Stimulated activated CD4-positive, alpha-beta T cell treated with anti-CD3 and anti-CD28 coated beads, Interleukin-1b, Interleukin-23, amount 100 ng/mL, for 48 hours (primary cell): ENCODE measurements around the gene FOXN3.

Experiments
- DNase-seq: peaks from one replicate; pipeline ENCODE4 v3.0.0-alpha.2; 2020

FOXN3 gene

DNA sequence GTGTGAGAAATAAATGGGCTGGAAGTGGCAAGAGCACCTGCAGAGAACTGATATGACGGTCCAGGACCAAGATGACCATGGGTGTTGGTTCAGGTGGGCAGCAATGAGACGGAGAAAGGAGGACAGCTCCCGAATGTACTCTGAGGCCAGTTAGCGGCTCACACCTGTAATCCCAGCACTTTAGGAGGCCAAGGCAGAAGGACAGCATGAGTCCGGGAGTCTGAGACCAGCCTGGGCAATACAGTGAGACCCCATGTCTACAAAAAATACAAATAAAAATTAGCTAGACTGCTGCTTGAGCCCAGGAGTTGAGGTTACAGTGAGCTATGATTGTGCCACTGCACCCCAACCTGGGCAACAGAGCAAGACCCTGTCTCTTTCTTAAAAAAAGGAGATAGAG lies 60.1 kb downstream of the FOXN3 start:
- no peak for DNase-seq

DNA sequence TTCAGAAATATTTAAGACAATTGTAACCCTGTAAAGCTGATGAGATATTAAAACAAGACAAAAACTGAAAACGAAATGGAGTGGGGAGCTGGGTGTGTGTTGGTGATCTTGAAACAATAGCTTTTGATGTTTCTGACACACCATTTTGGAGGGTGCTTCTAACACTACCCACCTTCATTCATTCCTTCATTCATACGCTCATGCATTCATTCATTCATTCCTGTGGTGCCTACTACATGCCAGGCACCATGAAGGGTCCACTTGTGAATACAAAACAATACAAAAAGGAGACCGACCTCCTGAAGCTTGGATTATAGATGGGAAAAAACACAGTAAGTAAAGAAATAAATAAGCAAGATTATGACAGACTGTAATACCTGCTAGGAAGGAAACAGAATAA lies 60.5 kb downstream of the FOXN3 start:
- no peak for DNase-seq

DNA sequence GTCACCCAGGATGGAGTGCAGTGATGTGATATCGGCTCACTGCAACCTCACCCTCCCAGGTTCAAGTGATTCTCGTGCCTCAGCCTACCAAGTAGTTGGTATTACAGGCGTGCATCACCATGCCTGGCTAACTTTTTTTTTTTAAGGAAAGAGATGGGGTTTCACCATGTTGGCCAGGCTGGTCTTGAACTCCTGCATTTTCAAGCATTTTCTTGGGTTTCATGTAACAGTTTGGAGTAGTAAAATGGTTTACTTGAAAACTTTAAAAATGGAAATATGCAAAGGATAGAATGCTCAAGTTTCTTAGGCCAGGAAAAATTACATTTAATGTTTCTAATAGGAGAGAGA lies 63.3 kb downstream of the FOXN3 start:
- no peak for DNase-seq

DNA sequence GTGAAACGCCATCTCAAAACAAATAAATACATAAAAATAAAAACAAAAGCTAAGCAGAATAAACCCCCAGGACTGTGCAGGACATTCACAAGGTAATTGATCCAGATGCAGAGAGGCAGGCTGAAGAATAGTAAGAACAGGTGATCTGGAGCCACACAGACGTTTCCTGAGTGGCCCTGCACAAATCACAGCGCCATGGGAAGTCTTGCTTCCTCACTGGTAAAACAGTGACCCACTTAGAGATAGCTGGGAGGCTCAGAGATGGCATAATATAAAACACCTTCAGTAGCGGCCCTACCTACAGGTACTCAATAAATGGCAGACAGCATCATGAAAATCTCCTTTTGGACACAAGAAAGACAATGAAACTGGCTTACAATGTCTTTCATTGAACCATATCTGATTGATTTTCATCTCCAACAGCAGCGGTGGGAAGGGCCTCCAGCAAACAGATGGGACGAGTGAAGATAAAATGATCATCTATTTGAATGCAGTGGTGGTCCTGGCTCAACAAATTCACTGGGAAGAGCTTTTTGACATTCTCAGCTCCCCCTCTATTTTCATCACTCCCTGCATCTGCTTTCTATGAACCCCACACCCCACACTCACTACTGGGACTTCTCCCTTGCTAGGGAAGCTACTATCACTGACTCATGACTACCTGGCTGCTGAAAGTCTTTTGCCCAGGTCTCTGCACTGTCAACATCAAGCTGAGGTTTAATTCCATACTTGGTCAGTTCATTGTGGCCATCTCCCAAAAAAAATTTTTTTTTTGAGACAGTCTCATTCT lies 63.9 kb downstream of the FOXN3 start:
- no peak for DNase-seq

DNA sequence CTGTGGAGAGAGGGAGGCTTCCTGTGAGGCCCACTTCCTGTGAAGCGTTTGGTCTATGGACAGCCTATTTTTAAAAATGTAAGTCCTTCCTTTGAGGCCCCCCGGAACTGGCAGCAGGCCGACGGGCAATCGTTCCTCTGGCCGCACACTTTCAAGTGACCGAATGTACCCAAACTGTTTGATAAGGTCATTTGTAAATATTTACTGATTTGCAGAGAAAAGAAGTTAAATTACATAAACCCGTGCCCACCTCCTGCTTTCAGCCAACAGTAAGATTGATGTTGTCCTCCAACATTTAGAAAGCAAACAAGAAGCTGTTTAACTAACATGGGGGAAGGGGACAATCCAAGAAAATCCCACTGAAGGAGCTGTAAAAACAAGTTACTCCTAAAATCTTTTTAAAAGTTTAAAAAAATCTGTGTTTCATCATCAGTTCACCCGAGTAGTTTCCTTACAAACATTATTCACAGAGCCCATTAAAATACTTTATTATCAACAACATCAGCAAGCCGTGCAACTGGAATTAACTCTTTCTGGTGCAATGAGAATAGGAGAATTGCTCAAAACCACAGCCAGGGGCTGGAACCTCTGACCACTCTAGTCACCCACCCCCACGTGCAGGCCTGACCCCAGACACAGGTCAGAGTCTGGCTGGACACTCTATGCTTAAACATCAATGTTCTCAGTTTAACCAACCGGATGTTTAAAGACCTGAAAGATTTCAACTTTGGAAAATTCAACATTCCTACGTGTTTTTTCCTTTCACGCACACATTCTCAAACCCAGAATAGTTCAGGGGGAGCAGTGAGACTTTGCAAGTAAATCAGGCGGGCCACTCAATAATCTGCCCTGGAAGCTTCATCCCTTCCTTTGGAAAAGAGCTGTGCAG lies 65.3 kb downstream of the FOXN3 start:
- DNase-seq = no peak

DNA sequence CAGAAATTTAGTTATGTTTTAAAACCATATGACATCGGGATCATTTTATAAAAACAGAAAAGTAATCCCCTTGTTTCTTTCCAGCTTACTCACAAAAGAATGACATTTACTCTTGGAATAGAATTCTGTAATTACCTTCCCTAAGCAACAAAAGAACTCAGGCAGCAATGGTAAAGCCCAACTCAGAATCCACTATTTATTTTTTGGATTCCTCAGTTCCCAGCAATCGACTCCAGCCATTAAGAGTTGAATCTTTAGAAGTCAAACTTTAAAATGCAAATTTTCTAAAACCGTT lies 65.9 kb downstream of the FOXN3 start:
- no peak for DNase-seq

DNA sequence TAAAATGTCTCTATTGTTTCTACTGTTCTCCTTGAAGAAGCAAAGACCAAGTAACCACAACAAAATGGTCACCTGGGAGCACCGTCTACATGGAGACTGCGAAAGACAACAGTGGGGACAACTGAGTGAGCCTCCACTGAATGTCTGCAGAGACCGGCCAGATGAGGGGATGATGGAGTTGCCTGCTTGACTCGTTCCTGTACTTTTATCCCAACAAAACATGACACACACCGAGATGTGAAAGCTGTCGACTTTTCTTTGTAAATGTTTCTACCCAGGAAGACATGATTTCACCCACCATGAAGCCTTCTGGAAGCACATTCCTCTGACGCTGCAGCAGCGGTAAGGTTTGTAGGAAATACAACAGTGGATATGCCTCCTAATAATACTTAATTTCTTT lies 66.9 kb downstream of the FOXN3 start:
- no peak for DNase-seq

DNA sequence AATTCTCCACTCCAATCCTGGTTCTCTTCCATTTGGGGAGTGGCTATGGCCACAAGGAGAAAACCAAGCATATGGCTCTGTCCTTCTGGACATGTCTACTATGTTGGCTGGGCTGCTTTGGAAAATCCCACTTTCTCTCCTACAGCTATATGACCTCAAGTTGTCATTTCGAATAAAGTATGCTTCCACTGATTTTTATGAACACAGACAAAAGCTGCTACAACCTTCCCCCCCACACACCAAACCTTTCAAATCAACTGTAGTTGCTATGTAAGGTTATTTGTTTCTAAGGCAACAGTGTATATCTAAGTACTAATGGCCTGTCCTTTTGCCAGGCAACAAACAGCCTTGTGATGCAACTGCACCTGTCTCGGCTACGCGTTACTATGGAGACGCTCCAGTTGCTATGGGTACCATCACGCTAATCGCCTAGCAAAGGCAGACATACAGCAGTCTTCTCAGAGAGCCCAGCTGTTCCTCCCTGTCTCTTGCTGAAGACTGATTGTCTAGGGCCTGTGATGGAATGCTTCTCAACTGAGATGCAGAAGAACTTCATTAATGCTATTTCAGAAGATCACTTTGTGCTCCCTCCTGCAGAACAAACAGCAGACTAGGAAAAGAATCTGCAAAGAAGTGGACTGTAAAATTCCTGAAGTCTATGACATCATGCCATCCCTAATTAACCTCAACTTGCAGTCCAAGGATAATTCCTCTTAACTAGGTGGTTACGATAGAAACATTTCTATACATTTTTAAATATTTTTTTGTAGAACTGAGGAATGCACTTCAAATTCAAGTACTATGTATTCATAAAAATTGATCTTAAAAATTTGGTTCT lies 67.6 kb downstream of the FOXN3 start:
- no peak for DNase-seq

DNA sequence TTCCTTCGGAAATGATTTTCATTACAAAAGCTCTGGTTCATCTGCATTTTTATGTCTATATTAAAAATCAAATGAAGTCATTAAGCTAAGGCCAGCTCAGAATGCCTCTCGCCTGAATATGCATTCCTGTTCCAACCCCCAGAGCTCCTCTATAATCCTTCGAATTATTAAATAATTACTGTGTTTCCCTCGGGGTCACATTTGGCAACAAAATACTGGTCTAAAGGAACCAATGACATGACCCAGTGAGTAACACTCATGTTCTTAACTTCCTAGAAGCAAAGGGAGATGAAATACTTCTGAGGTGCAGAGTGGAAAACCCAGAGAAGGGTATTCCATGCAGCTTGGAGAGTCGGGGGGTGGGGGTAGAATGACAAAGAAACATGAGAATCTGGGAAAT lies 68.3 kb downstream of the FOXN3 start:
- no peak for DNase-seq

DNA sequence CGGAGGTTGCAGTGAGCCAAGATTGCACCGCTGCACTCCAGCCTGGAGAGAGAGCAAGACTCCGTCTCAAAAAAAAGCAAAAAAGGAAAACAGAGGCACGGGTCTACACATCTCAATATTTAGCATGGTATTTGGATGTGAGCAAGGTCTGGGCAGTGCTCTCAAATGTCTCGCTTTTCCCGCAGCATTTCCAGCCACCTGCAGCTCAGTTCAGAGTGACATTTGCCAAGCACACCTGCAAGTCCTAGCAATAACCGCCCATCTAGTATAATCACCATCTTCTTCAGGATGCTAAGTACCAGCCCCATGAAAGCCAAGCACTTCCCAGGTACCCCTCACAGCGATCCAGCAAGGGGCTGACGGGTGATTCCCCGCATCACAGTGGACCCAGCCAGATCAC lies 69.1 kb downstream of the FOXN3 start:
- no peak for DNase-seq

DNA sequence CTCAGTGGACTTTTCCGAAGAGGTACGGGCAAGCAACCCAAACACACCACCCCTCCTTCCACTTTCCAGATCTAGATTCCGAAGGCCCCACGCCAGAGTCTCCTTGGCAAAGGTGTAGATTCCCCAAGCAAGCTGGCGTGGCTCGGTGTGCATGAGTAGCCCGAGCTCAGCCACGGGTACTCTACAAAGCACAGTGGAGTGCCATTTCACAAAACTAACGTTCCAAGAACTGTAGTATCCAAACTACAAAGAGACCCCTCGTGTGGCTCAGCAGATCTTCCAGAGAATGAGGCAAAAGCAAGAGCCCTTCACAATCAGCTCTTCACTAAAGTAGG lies 72.1 kb downstream of the FOXN3 start:
- DNase-seq = no peak

DNA sequence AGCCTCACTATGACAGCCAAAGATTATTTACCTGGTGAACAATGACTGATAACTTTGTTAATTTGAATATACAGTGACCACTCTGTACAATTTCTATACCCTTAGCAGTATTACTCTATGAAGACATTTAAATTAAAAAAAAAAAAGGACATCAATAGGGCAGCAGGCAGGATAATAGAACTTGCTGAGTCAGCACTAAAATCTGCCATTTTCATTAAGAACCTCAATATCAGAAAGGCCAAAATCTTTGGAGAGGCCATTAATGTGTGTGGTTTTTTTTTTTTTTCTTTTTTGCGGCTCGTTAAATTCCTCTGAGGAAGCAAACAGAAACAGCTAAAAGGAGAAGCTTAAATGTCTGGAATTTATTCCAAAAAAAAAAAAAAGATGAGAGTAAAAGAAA lies 73.7 kb downstream of the FOXN3 start:
- no peak for DNase-seq

DNA sequence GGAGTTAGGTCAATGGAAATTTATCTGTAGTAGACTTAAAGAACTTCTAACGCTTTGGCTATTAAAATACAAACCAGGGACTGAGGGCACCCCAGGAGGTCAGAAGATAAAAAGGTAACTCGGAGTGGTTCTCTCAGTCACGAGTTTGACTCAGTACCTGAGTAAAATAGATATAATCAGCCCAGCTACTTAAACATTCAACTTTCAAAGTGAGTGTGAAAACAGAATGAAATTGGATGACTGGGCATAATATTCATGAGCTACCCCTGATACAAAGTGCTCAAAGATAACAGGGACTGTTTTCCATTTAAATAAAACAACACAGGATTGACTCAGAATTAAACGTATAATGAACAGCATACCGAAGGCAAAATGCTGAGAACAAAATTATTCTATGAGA lies 75.0 kb downstream of the FOXN3 start:
- no peak for DNase-seq

DNA sequence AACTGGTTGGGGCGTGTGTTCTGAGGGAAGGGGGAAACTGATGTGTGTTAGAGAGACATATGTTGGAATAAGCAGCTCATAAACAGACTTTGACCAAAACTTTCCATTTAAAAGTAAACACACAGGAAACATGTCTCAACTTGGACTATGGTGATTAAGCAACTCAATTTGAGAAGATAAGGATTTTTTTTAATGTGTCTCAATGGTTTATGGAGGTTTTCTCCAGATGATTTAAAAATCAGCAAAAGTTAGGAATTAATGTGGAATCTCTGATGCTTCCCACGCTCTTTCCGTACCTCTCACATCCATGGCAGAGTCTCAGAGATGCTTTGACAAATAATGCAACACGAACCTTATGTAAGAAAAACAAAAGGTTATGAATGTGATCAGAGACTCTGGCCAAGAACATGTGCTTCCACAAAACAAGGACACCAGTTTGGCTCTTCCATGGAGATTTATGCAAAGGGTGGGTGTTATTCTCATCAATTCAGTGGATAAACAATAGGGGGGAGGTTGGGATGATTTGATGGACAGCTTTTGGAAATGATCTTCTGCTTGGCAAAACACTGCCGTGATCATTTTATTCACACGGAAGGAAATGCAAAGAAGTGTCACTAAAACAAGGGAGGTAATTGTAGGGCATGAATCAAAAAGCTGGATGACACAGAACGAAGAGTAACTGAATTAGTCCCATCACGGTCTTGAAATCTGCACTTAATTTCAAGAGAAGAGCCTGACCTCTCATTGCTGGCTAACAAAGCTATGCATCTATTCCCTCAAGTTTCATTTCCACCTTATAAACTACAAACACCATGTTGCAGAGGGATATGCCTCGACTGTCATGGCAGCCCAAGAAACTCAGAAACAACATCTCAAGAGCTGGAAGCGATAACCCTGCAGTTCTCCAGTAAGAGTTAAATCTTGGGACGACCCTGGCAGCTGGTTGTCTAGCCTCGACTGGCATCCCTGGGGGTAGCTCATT lies 76.5 kb downstream of the FOXN3 start:
- DNase-seq = no peak

DNA sequence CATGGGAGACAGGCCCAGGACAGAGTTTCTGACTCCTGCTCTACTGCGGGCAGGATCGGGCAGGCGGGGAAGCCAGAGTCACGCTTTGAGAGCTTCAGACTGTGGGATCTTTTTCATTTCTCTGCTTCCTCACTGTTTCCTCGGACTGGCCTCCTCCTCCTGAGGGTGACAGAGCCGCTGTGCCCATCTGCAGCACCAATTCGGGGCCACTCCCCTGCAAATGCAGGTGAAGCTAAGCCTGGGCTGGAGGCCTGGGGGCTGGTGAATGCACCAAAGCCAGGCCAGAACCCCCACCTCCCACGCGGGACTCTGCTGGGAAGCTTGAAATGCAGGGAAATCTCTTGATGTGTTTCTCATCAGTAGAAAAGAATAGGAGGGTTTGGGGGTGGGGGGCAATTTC lies 77.5 kb downstream of the FOXN3 start:
- no peak for DNase-seq

DNA sequence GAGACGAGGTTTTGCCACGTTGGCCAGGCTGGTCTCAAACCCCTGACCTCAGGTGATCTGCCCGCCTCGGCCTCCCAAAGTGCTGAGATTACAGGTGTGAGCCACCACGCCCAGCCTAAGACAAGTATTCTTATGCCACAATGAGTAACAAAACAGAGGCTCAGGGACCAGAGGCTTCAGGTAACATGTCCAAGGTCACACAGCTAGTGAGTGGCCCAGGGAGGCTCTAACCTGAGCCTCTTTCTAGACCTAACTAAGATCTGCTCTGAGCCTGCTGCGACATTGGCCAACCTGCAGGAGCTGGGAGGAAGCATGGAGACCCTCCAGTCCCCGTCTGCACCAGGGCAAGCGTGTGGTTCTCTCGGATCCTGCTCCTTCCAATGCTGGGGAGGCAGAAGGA lies 77.9 kb downstream of the FOXN3 start:
- DNase-seq = no peak

DNA sequence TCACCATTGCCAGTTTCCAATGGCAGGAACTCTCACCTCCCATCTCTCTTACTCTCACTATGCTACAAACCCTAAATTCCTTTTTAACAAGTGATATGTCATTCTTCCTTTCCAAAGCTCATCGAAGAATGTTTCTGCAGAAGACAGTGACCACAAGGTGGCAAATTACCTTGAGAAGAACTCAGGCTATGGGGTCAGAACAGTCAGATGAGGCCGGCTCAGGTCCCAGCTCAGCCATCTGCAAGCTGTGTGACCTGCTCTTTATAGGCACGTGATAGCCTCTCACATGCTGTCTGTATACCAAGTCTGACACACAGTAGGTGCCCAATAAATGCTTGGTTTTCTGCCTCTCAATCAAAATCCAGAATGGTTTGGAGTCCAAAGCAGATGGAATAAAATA lies 80.7 kb downstream of the FOXN3 start:
- DNase-seq = no peak

DNA sequence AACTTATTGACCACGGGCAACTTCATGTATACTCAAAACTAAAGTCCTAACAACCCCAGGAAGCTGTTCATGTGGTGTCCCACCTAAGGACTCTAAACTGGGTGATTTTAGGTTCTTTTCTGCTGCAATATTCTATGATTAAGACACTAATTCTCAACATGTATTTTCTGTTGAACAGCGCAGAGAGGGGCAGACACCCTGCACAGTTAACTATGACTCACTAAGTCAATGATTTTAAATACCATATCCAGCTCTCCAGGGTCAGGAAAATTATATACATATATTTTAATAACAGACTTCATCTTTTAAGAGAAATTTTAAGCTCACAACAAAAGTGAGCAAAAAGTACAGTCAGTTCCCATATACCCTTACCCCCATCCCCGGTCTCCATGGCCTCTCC lies 85.0 kb downstream of the FOXN3 start:
- no peak for DNase-seq

DNA sequence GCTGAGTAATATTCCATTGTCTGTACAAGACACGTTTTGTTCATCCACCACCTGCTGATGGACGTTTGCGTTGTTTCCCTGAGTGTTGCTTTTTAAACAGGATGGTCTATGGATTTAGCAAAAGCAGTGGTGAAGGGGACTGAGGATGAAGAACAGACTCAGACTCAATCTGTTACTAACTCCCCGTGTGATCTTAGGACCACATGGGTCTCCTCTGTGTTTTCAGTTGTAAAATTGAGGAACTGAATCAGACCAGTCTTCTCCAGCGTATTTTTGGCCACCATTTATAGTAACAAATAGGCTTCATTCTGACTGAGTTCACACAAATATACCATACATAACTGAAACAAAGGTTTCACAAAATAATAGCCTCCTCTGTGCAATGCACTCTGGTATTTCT lies 85.6 kb downstream of the FOXN3 start:
- DNase-seq = no peak

DNA sequence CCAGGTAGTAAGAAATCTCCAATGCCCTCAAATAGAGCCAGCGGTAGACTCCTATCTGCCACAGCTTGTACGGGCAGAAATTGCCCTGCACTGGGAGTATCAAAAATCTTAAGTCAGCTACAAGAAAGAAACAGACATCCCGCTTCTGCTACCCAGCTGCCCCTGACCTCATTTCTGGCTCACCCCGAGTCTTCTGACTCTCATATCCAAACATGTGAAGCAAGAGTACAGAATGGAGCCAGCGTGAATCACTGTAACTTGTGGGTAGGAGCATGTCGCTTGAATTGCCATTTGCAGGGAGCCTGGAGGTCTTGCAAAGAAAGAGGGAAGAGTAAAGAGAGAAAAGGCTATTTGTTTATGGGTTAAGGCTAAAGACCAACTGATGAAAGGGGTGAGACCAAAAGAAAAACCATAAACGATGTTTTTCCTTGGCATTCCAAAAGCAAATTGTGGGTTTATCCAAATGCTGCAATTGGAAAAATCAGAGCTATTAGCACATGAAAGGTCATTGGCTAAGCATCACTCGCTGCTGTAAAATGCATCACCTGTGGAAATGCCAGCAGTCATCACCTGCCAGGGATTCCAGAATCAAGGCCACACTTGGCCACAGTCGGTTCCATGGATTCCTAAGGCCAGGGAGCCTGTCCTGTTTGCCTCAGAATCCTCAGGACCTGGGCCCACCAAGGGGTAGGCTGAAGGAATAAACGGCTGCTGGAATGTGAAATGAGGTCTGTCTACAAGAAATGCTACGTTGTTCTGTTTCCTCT lies 86.6 kb downstream of the FOXN3 start:
- DNase-seq = no peak

DNA sequence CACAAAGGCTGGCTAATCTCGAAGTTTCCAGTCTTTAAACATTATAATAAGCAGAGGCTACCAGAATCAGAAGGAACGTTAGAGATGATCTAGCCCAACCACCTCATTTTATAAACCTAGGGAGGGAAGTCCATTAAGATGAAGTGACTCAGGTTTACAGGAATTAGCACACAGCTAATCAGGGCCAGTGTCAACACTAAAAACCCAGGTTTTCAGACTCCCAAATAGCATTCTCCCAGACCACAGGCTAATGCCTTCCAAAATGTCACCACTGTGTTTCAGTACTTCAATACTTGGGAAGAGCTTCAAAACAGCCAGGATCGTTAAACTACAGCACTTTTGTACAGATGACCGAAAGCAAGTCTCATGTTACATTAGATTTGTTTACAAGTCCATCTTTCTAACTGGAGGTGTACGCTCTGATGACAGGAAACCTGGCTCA lies 89.2 kb downstream of the FOXN3 start:
- DNase-seq = no peak

DNA sequence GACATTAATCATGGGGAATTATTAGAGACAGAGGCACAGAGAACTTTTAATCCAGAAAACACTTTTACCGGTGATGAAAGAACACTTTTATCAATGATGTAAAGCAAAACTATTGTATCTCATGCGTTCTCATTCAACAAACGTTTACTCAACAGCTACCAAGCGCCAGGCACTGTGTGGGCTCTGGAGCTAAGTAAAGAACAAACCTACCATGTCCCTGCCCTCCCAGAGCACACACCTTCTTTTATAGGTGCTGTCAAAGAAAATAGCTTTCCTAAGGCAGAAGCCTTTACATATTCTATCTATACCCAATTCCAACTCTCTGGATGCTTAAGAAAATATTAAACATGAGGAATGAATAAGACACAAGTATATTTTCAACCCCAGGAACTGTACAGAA lies 91.1 kb downstream of the FOXN3 start:
- no peak for DNase-seq
